Aorta (tissue), 5 donors: ENCODE measurements around the gene GPC5. TPM values are rescaled to one million over a fixed set of nuclear protein-coding genes. Genes with fewer than 3 reads are reported as not detected.
"Not testable (repeated sequence)": the region's sequence is repeated elsewhere in the genome, so short reads cannot be mapped to it uniquely, and the experiment has no call there.

Source experiments
- ATAC-seq: fragments of 200-7000 bp; cut with Tn5 transposase; one replicate; pipeline ENCODE4 v1.9.1; 2022; ENCODE audit warnings: moderate library complexity; ENCODE audit not compliant: low FRiP score
- DNase-seq, 2 donors: peaks; one replicate each; pipeline ENCODE4 v3.0.0-alpha.2; 2020
- H3K27ac ChIP-seq, 2 donors: one replicate each; pipeline ENCODE4 v1.5.1; 2013; ENCODE audit warnings: low read length in 2 of 2, mild to moderate bottlenecking in 2 of 2, moderate library complexity in 2 of 2, control low read depth in 1 of 2, inconsistent platforms in 1 of 2, low read depth in 1 of 2
- H3K27me3 ChIP-seq, 2 donors: one replicate each; pipeline ENCODE4 v1.6.1; 2013; ENCODE audit warnings: control low read depth in 1 of 2, low read length in 1 of 2, mild to moderate bottlenecking in 1 of 2, moderate library complexity in 1 of 2; ENCODE audit not compliant: insufficient read depth in 2 of 2, control insufficient read depth in 1 of 2
- H3K36me3 ChIP-seq, 2 donors: one replicate each; pipeline ENCODE4 v1.6.1; 2013; ENCODE audit warnings: control low read depth in 1 of 2, low read length in 1 of 2, mild to moderate bottlenecking in 1 of 2; ENCODE audit not compliant: insufficient read depth in 2 of 2, control insufficient read depth in 1 of 2
- H3K4me1 ChIP-seq, 2 donors: one replicate each; pipeline ENCODE4 v1.6.1; 2013; ENCODE audit warnings: low read length in 2 of 2, control low read depth in 1 of 2, mild to moderate bottlenecking in 1 of 2, moderate library complexity in 1 of 2; ENCODE audit not compliant: insufficient read depth in 2 of 2, control insufficient read depth in 1 of 2
- H3K4me3 ChIP-seq, 2 donors: one replicate each; pipeline ENCODE4 v1.5.1; 2013; ENCODE audit warnings: low read length in 2 of 2, control low read depth in 1 of 2, mild to moderate bottlenecking in 1 of 2
- H3K9me3 ChIP-seq: one replicate; pipeline ENCODE4 v1.6.1; 2013; ENCODE audit warnings: mild to moderate bottlenecking, low read length; ENCODE audit not compliant: control insufficient read depth
- WGBS, 2 donors: extraction: QIAGEN DNeasy Blood & Tissue Kit; methylation state at CpG; one replicate each; pipeline ENCODE4 v1.1.7; 2013; 5-methylcytosine and 5-hydroxymethylcytosine counted together
- intact Hi-C, 2 donors: fragments of 100-400 bp; cut with DNase I; formaldehyde crosslinking; loops; one replicate each; pipeline versions ENCODE4 v1.14.2 to v1.15.0; 2022
- polyA plus RNA-seq, 2 donors: library from polyadenylated mRNA; stranded (reverse); fragments of 200-250 nt; gene quantifications; one replicate each; pipeline ENCODE4 v1.2.3, GENCODE V29; 2013
- total RNA-seq, 2 donors: library from RNA; stranded (reverse); fragmentation: NEBNext Ultra II Directional; extraction: Animal tissue kit (Norgen Biotek cat#: 25700); gene quantifications; one replicate each; pipeline ENCODE4 v1.2.1, GENCODE V29; 2021
- donor health status: healthy with polysubstance abuse.
- donor health status: Bipolar disorder and iron deficiency.
- donor health status: DM: no; HTN: no; CAD: no.
- donor health status: DM: no; HTN: no; CAD: no.
- donor health status: DM: yes; HTN: yes; CAD: no.

The GPC5 gene
- total and polyA plus RNA-seq, 4 donors = 0.97 to 1.5 TPM; not detected in 2

DNA sequence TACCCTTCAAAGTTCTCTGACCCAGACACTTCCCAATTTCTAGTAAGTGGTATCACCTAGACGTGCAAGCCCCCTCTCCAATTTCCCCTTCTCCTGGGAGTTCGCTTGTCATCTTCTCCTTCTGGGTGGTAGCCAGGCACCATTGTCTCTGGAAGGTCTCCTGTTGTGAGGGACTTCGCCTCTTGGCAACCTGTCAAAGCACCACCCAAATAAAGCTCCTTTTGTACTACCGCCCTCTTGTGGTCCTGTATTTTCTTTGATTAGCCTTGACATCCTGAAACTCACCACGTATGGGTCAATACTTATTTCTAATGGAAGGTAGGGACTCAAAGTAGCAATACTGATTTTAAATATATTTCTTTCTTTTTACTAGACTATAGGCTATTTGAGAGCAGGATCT lies 8.2 kb downstream of the GPC5 start:
- Histone ChIP-seq H3K27ac (no peak overlapping the region), H3K4me1 (no peaks in the 10 kb centered on the region), H3K36me3 (no peaks in the 10 kb centered on the region), H3K4me3 (no peak overlapping the region), H3K27me3 (peaks cover 0 to 2% of the 10 kb centered on the region in 2 donors), H3K9me3 (no peaks in the 10 kb centered on the region)
- no peak for DNase-seq
- intact Hi-C loops = no loop called here
- 55% methylated on average over 5 of the region's 5 CpGs for WGBS, 2 donors
- ATAC-seq = no peak

DNA sequence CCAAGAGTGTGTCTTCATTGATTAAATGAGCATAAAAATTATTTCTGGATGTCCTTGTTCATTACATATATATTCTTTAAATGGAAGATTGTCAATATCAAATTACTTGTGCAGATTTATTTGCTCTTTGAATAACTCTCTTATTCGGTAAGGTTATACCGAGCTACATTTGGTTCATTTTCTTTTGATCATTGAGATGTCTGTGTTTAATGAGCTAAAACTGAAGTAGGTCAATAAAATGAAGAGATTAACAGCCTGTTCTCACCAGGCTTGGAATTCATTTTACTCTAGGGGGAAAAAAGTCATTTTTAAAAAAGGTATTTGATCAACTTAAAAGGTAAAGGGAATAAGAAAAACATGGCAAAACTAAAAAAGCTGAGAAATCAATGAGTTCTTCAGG lies 10.6 kb downstream of the GPC5 start:
- H3K27me3 ChIP-seq = peaks cover 0 to 2% of the 10 kb centered on the region in 2 donors
- H3K4me3 ChIP-seq = no peak overlapping the region
- no peaks in the 10 kb centered on the region for H3K4me1 ChIP-seq
- no peak overlapping the region for H3K27ac ChIP-seq
- WGBS, 2 donors = 85 to 91% methylated on average over 2 of the region's 2 CpGs
- no peak for ATAC-seq
- DNase-seq = no peak
- peaks cover 1% of the 10 kb centered on the region for H3K9me3 ChIP-seq
- intact Hi-C loops = no loop called here
- no peaks in the 10 kb centered on the region for H3K36me3 ChIP-seq

DNA sequence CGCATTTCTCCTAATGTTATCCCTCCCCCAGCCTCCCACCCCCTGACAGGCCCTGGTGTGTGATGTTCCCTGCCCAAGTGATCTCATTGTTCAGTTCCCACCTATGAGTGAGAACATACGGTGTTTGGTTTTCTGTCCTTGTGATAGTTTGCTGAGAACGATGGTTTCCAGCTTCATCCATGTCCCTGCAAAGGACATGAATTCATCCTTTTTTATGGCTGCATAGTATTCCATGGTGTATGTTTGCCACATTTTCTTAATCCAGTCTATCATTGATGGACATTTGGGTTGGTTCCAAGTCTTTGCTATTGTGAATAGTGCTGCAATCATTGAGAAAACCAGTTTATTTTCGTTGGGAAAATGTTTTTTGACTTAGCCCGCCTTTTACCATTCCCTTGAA lies 18.2 kb downstream of the GPC5 start:
- H3K9me3 ChIP-seq, H3K27ac ChIP-seq, DNase-seq, H3K4me3 ChIP-seq, H3K4me1 ChIP-seq, H3K36me3 ChIP-seq, ATAC-seq, intact Hi-C loops, H3K27me3 ChIP-seq: not testable (repeated sequence)
- WGBS, 2 donors = 47 to 86% methylated on average over 5 of the region's 5 CpGs

DNA sequence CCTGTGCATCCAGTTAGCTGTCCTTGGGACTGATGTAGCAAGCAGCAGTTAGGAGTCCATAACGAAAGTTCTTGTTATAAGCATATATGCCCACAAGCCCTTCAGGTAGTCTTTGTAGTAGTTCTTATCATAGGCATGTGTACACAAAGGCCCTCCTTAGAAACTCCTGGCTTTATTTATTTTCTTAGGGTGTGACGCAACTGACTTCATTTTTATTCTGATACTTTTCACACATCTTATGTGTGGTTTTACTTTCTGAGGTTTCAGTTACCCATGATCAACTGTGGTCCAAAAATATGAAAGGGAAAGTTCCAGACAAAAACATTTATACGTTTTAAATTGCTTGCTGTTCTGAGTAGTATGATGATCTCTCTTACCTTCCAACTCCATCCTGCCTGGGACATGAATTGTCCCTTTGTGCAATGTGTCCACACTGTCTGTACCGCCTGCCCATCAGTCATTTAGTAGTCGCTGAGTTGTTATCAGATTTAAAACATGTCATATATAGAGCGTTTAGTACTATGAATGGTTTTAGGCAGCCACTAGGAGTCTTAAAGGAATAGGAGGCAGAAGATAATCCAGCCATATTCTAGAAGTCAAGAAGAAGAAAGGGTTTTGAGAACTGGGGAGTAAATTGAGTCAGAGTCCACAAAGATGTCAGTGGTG lies 19.4 kb downstream of the GPC5 start:
- Histone ChIP-seq H3K27me3 (no peaks in the 10 kb centered on the region), H3K27ac (no peak overlapping the region), H3K4me1 (no peaks in the 10 kb centered on the region), H3K9me3 (peaks cover 1% of the 10 kb centered on the region), H3K36me3 (no peaks in the 10 kb centered on the region), H3K4me3 (no peak overlapping the region)
- ATAC-seq = no peak
- no peak for DNase-seq
- intact Hi-C loops = no loop called here
- WGBS, 2 donors = 15 to 27% methylated on average over 6 of the region's 6 CpGs

DNA sequence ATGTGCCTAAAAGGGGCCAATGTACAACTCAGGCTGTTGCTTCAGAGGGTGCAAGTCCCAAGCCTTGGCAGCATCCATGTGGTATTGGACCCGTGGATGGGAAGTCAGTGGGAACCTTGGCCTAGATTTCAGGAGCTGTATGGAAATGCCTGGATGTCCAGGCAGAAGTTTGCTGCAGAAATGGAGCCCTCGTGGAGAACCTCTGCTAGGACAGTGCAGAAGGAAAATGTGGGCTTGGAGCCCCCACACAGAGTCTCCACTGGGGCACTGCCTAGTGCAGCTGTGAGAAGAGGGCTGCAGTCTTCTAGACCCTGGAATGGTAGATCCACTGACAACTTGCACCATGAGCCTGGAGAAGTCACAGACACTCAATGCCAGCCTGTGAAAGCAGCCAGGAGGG lies 28.5 kb downstream of the GPC5 start:
- Histone ChIP-seq H3K27ac (no peak overlapping the region), H3K4me3 (no peak overlapping the region), H3K36me3 (no peaks in the 10 kb centered on the region), H3K27me3 (no peaks in the 10 kb centered on the region), H3K9me3 (peaks cover 10% of the 10 kb centered on the region), H3K4me1 (no peaks in the 10 kb centered on the region)
- DNase-seq (no peak), ATAC-seq (no peak)
- intact Hi-C loops = no loop called here
- 58 to 63% methylated on average over 2 of the region's 2 CpGs for WGBS, 2 donors

DNA sequence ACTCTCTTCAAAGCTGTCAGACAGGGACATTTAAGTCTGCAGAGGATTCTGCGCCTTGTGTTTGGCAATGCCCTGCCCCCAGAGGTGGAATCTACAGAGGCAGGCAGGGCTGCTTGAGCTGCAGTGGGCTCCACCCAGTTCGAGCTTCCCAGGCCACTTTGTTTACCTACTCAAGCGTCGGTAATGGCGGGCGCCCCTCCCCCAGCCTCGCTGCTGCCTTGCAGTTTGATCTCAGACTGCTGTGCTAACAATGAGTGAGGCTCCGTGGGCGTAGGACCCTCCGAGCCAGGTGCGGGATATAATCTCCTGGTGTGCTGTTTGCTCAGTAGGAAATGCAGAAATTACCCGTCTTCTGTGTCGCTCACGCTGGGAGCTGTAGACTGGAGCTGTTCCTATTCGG lies 40.3 kb downstream of the GPC5 start:
- H3K4me1 ChIP-seq, H3K27ac ChIP-seq, ATAC-seq, H3K36me3 ChIP-seq, H3K27me3 ChIP-seq, intact Hi-C loops, H3K4me3 ChIP-seq, H3K9me3 ChIP-seq, DNase-seq: not testable (repeated sequence)
- WGBS, 2 donors = 87 to 91% methylated on average over 15 of the region's 15 CpGs

DNA sequence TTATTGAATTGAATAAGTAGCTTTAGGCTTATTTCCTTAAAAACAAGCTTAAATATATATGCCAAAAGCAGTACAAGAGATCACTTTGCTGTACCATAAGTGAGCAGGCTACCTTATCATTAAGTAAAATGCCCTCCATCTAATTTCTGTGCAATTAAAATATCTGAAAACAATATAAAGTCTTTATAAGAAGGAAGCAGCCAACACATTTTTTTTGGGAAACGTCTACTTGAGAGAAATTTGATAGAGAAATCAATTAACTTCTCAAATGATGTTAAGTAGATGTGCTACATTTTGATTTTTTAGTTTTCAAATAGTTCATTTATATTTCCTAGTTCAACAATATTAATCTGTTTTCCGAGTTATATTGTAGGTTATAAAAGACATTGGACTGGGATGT lies 52.5 kb downstream of the GPC5 start:
- Histone ChIP-seq H3K4me3 (no peak overlapping the region), H3K9me3 (no peaks in the 10 kb centered on the region), H3K4me1 (no peaks in the 10 kb centered on the region), H3K27ac (no peak overlapping the region), H3K36me3 (no peaks in the 10 kb centered on the region), H3K27me3 (no peaks in the 10 kb centered on the region)
- intact Hi-C loops = no loop called here
- 78 to 81% methylated on average over 2 of the region's 2 CpGs for WGBS, 2 donors
- ATAC-seq (no peak), DNase-seq (no peak)

DNA sequence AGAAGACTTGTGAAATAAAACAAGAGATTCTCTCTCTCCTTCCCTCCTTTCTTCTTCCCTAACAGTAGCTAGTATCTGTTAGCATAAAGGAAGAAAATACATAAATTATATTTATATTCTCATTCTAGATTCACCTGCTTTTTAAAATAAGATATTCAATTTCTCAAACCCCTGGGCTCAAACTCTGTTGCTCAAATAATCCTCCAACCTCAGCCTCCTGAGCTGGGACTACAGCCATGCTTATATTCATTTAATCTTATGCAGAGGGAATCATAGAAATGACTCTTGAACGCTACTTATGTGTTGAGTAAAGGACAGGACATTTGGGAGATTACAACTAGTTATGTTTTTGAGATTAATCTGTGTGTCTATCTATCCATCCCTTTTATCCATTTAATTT lies 56.2 kb downstream of the GPC5 start:
- Histone ChIP-seq H3K9me3 (no peaks in the 10 kb centered on the region), H3K4me3 (no peak overlapping the region), H3K4me1 (no peaks in the 10 kb centered on the region), H3K27me3 (no peaks in the 10 kb centered on the region), H3K27ac (no peak overlapping the region), H3K36me3 (no peaks in the 10 kb centered on the region)
- intact Hi-C loops = no loop called here
- ATAC-seq (no peak), DNase-seq (no peak)
- WGBS, 2 donors = 66 to 75% methylated on average over 1 of the region's 1 CpG

DNA sequence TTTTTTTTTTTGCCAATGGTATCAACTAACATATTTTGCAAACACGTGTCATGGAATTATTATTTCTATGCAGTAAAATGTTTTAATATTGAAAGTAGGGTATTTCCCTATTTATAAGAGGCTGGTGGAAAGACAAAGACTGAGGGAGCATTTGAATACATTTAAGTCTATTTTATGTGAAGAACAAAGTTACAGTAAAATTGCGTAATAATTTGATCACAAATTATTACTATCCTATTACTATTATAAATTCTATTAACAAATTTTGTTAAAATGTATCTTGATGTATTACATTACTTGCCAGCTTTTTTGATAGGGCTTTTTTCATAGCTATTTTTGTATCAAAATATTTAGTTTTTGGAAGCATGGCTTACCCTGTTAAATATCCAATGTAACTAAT lies 58.4 kb downstream of the GPC5 start:
- Histone ChIP-seq H3K4me1 (no peaks in the 10 kb centered on the region), H3K27me3 (no peaks in the 10 kb centered on the region), H3K9me3 (no peaks in the 10 kb centered on the region), H3K27ac (no peak overlapping the region), H3K36me3 (no peaks in the 10 kb centered on the region), H3K4me3 (no peak overlapping the region)
- intact Hi-C loops = no loop called here
- DNase-seq (no peak), ATAC-seq (no peak)
- 85 to 89% methylated on average over 2 of the region's 2 CpGs for WGBS, 2 donors
